AG04449 (cell line): ENCODE data around the gene GEMIN2.
A peak's percentile ranks its signal among the peaks of the same experiment; 100 is the strongest.
"Not testable (repeated sequence)": the region's sequence is repeated elsewhere in the genome, so short reads cannot be mapped to it uniquely, and the experiment has no call there.

Experiments used
- CTCF ChIA-PET: fragments of 350-600 bp; formaldehyde crosslinking; extraction: SDS; loops from one replicate; lab custom pipeline; 2021; ENCODE audit warnings: antibody characterized with exemption; lab: Yijun Ruan, JAX
- POLR2A ChIA-PET: fragments of 400-600, 350-600 bp; formaldehyde crosslinking; extraction: SDS; loops from one replicate; lab custom pipeline; 2020; ENCODE audit warnings: antibody characterized with exemption, inconsistent platforms; lab: Yijun Ruan, JAX
- DNase-seq: peaks from one replicate; pipeline ENCODE4 v3.0.0-alpha.2; 2010; ENCODE audit warnings: low read depth, low spot score
- H3K4me3 ChIP-seq: 2 replicates; pipeline ENCODE4 v1.5.1; 2011; ENCODE audit warnings: low read depth, mild to moderate bottlenecking, control low read depth, low read length
- CTCF ChIP-seq: IDR thresholded peaks from one replicate; pipeline ENCODE4 v1.5.1; 2011; ENCODE audit warnings: mild to moderate bottlenecking, moderate library complexity, low read length, control low read depth, inconsistent platforms; ENCODE audit not compliant: insufficient read depth; ENCODE audit errors: missing control alignments

The GEMIN2 gene

GRCh38 chr14:39109893-39110715 lies 4.0 kb upstream of the GEMIN2 start:
- CTCF ChIA-PET, result interaction anchor here (0.6 to 2.1 kb wide), 5 partner anchors 40 to 318 kb away, joined by 3 to 13 read pairs (median 4); no protein-coding TSS in a partner anchor
- H3K4me3 ChIP-seq, result no peak overlapping the region
- POLR2A ChIA-PET, result interaction anchor here (0.6 kb wide), 1 partner anchor 322 kb away, joined by 3 read pairs; the partner anchor contains the start of gene FBXO33
- no peak for DNase-seq
- TF ChIP-seq CTCF, result no peak

GRCh38 chr14:39113685-39114072 lies 444 bp upstream of the GEMIN2 start:
- ChIA-PET POLR2A (interaction anchor here (0.7 to 1.3 kb wide), 5 partner anchors 11 to 154 kb away, joined by 3 to 14 read pairs (median 3); partner anchors contain the start of genes SEC23A and TRAPPC6B), CTCF (interaction anchor here (1.4 to 2.7 kb wide), 4 partner anchors 10 to 313 kb away, joined by 7 to 20 read pairs (median 10); partner anchors contain the start of gene SEC23A)
- no peak for TF ChIP-seq CTCF
- DNase-seq, result no peak
- H3K4me3 ChIP-seq, result peak overlapping the region; percentile 86

GRCh38 chr14:39122330-39123138 lies 8.4 kb downstream of the GEMIN2 start:
- TF ChIP-seq CTCF, result no peak
- CTCF ChIA-PET, result interaction anchor here (1.1 kb wide), 1 partner anchor 9 kb away, joined by 3 read pairs; no protein-coding TSS in a partner anchor
- no peak overlapping the region for H3K4me3 ChIP-seq
- POLR2A ChIA-PET, result no interaction called here
- DNase-seq, result no peak

GRCh38 chr14:39137835-39138234 lies 23.7 kb downstream of the GEMIN2 start:
- DNase-seq, POLR2A ChIA-PET, H3K4me3 ChIP-seq: not testable (repeated sequence)
- CTCF ChIA-PET, result interaction anchor here (1.2 kb wide), 1 partner anchor 17 kb away, joined by 4 read pairs; no protein-coding TSS in a partner anchor

GRCh38 chr14:39138440-39138839 lies 24.3 kb downstream of the GEMIN2 start:
- ChIA-PET CTCF (interaction anchor here (1.2 kb wide), 1 partner anchor 18 kb away, joined by 4 read pairs; no protein-coding TSS in a partner anchor), POLR2A (no interaction called here)
- DNase-seq, result no peak
- TF ChIP-seq CTCF, result no peak
- no peak overlapping the region for H3K4me3 ChIP-seq

- ChIA-PET POLR2A (no interaction called here), CTCF (no interaction called here)
- TF ChIP-seq CTCF, result no peak
- no peak overlapping the region for H3K4me3 ChIP-seq
- DNase-seq, result no peak
Observed at GRCh38 chr14:39140170-39140569, 26.0 kb downstream of the GEMIN2 start.

GRCh38 chr14:39141623-39142022 lies 27.5 kb downstream of the GEMIN2 start:
- POLR2A ChIA-PET, DNase-seq, H3K4me3 ChIP-seq, CTCF ChIA-PET: not testable (repeated sequence)

GRCh38 chr14:39143226-39143625 lies 29.1 kb downstream of the GEMIN2 start:
- CTCF ChIA-PET, DNase-seq, H3K4me3 ChIP-seq, POLR2A ChIA-PET: not testable (repeated sequence)
